Activated CD8-positive, alpha-beta memory T cell treated with anti-CD3 and anti-CD28 coated beads for 24 hours (primary cell): ENCODE results near the gene USP3.
"Not testable (repeated sequence)": the region's sequence is repeated elsewhere in the genome, so short reads cannot be mapped to it uniquely, and the experiment has no call there.

Source experiments
- DNase-seq: peaks from one replicate; pipeline ENCODE4 v3.0.0-alpha.2; 2020

Gene USP3

GRCh38 chr15:63620760-63621159, 116.4 kb downstream of the USP3 start:
- not testable (repeated sequence) for DNase-seq

DNA sequence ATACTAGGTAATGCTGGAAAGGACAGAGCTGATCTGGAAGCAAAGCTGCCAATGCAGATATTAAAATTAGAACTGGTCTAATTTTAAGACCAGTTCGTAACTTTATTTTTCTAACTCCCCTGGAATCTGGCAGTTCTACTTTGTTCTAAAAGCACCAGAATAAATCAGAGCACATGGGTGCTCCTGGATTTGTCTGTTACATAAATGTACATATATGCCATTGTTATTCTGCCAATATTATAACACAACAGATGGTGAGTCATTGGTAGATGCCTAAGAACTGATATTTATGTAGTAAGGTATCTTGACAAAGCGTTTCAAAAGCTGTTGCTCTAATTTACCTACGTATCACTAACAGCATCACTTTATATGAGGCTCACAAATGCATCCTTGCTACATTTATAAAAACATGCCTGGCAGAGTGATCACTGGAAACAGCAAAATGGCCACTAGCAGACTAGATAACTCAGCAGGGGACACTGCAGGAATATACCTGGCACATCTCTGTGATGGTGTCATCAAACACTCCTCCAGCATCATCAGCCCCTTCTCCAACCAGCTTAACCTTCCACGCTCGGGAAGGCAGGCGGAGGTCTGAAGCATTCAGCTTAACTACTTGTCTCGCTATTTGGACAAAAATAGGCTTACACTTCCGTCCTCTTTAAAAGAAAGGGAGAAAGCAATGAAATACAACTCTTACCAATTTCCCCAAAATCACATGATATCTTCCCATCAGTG, 119.0 kb downstream of the USP3 start:
- no peak for DNase-seq

DNA sequence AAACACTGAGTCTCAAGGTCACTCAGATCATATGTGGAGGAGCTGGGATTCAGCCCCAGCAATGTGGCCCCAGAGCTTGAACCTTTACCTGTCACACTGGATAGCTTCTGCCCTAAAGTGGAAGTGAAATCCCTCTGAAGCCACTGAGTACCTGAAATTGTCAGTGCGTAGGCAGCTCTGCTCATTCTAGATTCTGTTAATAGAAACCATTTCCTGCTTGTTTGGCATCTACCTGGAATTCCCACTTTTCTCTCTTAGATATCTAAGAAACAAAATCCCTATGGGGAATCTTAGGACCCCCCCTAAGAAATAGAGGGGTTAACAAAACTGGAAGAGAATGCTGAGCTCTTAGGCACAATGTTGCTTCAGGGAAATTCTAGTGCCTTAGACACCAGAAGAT, 122.6 kb downstream of the USP3 start:
- DNase-seq: no peak

GRCh38 chr15:63628123-63628822, 123.9 kb downstream of the USP3 start:
- no peak for DNase-seq

DNA sequence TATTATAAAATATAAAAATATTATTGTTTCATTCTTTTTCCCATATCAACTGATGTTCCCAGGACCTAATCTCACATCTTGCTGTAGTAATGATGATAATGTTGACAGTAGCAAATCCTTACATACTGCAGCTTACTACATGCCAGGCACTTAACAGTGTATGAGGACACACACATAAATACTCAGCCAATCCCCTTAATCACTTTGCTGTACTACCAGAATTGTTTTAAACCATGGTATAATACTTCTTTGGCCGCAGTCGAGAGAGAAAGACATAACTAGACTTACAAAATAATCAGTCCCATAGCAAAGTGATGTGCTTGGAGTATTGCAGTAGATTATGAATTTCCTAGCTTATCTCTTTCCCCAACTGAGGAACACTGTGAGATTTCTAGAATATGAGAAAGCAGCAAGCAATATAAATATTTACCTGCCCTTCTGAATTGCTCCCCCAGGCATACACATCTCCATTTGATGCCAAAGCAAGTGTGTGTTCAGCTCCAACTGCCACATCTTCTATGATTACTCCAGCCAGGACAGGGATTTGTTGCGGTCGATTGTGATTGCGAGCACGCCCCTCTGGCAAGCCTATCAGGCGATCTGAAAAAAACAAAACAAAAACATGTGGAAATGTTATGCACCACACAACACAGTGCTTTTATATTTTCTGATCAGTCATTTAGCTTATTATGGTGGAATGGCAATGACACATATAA, 125.8 kb downstream of the USP3 start:
- no peak for DNase-seq

DNA sequence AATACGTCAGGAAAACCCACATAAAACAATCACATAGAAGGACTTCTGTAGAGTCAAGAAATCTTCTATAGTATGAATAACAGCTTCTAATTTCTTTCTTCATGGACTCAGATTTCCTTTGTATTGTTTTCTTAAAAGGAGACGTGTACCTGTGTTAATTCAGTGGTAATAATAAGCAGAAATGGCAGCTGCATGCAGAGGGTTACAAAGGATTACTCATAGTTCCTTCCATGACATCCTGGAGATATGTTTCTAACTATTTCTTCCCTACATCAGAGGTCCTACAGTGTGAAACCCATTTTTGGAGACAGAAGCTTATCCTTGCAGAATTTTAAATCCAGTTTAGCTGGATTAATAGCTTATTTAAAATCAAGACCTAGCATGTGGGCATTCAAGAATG, 128.9 kb downstream of the USP3 start:
- no peak for DNase-seq

- no peak for DNase-seq
Measured at GRCh38 chr15:63634154-63634553, 129.8 kb downstream of the USP3 start.

DNA sequence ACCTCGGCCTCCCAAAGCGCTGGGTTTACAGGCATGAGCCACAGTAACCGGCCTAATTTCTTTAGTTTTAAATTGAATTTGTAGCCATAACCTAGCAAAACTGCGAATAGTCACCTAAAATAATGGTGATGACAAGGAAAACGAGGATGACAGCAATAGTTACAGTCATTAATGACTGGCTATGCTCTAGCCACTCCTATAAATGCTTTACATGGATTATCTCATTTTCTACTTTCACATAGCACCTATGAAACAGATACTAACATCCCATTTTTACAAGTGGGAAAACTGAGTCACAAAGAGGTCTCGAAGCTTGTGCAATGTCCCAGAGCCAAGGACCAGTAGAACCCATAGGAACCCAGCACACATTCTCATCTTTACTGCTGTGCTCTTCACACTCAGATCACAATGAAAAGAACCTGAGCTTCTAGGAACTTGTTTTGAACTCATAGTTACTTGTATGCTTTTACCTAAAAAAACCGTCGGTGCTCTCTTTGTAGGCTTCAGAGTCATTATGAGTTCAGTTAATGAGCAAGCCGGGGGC, 132.2 kb downstream of the USP3 start:
- DNase-seq: no peak

DNA sequence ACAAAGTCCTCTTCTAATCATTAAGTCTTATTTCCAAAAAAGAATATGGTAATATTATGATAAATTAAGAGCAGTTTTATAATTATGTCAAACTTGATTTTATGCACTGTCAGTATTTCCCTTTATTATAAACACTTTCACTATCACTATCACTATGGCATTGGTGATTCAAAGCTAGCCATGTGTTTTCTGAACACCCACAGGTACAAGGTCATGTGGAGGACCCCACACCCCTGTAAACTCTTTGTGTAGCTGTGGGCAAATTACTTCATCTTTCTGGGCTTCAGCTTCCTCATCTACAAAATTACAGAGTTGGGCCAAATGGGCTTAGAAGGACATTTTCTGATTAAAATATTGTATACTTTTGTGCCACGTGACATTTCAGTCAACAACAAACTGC, 134.4 kb downstream of the USP3 start:
- no peak for DNase-seq

GRCh38 chr15:63640146-63640545, 135.8 kb downstream of the USP3 start:
- no peak for DNase-seq
